Posterior vena cava (tissue), 2 donors: ENCODE results near the gene CD82. TPM values are rescaled to one million over a fixed set of nuclear protein-coding genes. Genes with fewer than 3 reads are reported as not detected.
A peak's percentile ranks its signal among the peaks of the same experiment; 100 is the strongest.
"Not testable (repeated sequence)": the region's sequence is repeated elsewhere in the genome, so short reads cannot be mapped to it uniquely, and the experiment has no call there.

Source experiments
- DNase-seq: peaks from one replicate; pipeline ENCODE4 v3.0.0-alpha.2; 2020; ENCODE audit warnings: low spot score
- intact Hi-C, 2 donors: fragments of 100-400 bp; cut with DNase I; formaldehyde crosslinking; loops; one replicate each; pipeline versions ENCODE4 v1.14.1 to v1.14.2; 2022 to 2023
- total RNA-seq, 2 donors: library from RNA; stranded (reverse); fragmentation: NEBNext Ultra II Directional; extraction: Animal tissue kit (Norgen Biotek cat#: 25700); gene quantifications; one replicate each; pipeline ENCODE4 v1.2.1, GENCODE V29; 2021
- donor health status: DM: yes; HTN: yes; CAD: no.
- donor health status: DM: yes; HTN: yes; CAD: no.

Gene CD82
- total RNA-seq, 2 donors from 2014 or later, result 26.8 to 28.6 TPM

- intact Hi-C loops, result loop anchor here in 1 of 2 donors (10.0 kb wide), 1 partner anchor 417 kb away; no protein-coding TSS in a partner anchor
- DNase-seq, result no peak
Observed at GRCh38 chr11:44531636-44532035, 33.8 kb upstream of the CD82 start.

GRCh38 chr11:44532809-44533208, 32.7 kb upstream of the CD82 start:
- intact Hi-C loops, result loop anchor here in 1 of 2 donors (10.0 kb wide), 1 partner anchor 418 kb away; no protein-coding TSS in a partner anchor
- peak; percentile 26 for DNase-seq

GRCh38 chr11:44533921-44534711, 31.3 kb upstream of the CD82 start:
- DNase-seq, result peak; percentile 10
- intact Hi-C loops, result loop anchor here in 1 of 2 donors (10.0 kb wide), 1 partner anchor 419 kb away; no protein-coding TSS in a partner anchor

- DNase-seq, result peak; percentile 65
- intact Hi-C loops, result loop anchor here (5.0 to 10.0 kb wide), 2 partner anchors 248 to 421 kb away; no protein-coding TSS in a partner anchor
Observed at GRCh38 chr11:44535191-44535980, 30.1 kb upstream of the CD82 start.

DNA sequence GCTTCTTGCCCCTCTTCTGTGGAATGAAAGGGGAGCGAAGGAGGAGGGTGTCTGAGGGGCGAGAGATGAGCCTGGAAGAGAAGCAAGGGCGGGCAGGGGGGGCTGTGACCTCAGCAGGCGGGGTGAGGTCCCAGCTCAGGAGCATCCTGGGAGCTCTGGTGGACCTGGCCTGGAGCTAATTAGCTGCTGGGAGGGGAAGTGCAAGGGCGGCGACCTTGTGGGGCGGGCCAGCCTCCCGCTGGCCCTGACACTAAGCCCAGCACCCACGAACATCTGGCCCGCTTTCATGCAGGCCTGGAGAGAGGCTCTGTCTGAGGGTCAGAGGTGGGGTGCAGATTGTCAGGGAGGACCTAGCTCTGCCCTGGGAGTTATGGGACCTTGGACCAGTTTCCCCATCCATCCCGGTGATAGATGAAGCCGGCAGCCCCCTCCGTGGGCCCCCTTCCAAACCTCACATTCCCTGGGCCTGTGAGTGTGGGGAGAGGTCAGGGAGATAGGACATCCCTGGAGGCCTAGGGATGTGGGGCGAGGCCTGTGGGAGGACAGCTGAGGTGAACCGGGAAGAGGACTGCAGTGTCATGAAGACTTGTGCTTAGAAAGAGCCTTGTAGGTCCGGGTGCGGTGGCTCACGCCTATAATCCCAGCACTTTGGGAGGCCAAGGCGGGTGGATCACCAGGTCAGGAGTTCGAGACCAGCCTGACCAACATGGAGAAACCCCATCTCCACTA, 28.5 kb upstream of the CD82 start:
- DNase-seq, result peak; percentile 69
- intact Hi-C loops, result loop anchor here (5.0 to 10.0 kb wide), 2 partner anchors 250 to 422 kb away; no protein-coding TSS in a partner anchor

DNA sequence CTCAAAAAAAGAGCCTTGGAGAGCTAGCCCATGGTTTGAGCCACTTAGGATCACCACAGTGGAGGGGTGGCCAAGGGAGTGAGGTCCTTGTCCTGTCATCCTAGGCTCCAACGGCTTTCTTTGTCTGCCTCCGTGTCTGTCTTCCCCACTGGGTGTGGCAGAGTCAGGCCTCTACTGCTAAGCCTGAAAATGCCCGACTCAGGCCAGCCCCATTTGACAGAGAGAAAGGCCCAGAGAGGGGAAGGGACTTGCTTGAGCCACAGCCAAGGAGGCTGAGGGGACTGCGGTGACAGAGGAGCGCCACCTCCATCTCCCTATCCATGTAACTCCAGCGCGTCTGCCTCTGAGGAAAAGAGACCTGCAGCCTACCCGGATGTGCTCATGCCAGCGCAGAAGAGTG, 27.8 kb upstream of the CD82 start:
- intact Hi-C loops, result loop anchor here (2.0 to 10.0 kb wide), 3 partner anchors 250 to 423 kb away; no protein-coding TSS in a partner anchor

DNA sequence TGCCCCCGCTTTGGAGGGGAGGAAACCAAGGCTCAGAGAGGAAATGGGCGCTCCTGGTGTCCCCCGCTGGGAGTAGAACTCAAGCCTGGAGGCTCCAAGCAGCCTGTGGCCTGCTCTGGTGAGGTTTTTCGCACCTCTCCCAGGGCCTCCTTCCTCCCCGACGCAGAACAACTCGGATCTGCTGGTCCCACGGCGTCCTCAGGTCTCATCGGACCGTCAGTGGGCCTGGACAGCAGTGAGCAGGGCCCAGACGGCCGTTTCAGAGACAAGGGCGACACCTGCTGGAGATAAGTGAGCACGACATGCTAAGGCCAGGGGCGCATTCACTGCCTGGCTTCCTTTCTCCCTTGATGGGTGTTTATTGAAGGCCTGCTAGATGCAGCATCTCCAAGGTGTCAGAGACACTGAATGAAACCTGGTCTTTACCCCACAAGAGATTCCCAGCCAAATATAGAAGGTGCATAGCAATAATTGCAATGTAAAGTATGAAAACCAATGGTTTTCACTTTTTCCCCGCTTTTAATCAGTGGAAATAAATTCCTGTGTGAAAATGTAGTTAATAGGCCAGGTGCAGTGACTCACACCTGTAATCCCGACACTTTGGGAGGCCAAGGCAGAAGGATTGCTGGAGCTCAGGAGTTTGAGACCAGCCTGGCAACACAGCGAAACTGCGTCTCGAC, 26.9 kb upstream of the CD82 start:
- intact Hi-C loops, result loop anchor here (2.0 to 10.0 kb wide), 3 partner anchors 251 to 424 kb away; no protein-coding TSS in a partner anchor
- DNase-seq, result peak; percentile 93

More for the DNA sequence above, 27.8 kb upstream of the CD82 start:
- DNase-seq, result peak; percentile 71

DNA sequence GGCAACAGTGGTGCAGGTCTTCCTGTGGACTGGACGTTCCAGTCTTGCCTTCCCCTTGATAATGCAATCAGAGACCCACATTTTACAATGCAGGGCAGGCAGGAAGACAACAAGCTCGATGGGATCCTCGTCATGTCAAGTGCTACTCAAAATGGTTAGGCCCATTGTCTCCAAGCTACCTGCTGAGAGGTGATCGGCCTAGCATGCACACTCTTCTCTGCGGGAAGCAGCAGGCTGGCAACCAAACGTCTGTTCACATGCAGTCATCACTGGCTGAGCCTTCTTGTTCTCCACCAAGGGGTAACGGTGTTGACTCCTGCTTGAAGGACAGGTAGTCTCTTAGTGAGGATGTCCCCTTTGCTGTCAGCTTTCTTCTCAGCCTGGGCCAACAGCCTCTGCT, 25.5 kb upstream of the CD82 start:
- intact Hi-C loops, result loop anchor here (2.0 to 10.0 kb wide), 4 partner anchors 253 to 445 kb away; partner anchors contain the start of gene EXT2 (in 1 of the 2)
- peak; percentile 42 for DNase-seq

DNA sequence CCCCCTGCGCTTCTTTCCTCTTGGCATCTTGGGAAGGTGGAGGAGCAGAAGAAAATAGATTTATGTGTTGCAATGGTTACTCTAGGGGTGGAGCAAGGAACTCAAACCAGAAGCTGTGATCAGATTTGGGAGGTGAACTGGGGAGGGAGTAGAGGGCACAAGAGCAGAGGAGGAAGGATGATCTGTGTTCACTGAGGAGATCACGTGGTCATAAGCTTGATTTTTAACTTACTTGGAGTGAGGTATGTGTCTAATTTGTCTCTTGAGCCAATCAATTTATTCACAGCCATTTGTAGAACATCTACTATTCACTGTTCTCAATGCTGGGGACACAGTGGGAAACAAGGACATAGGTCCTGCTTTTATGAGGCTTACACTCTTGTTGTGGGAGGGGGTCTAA, 24.8 kb upstream of the CD82 start:
- DNase-seq, result no peak
- intact Hi-C loops, result loop anchor here in 1 of 2 donors (10.0 kb wide), 1 partner anchor 446 kb away; the partner anchor contains the start of gene EXT2

DNA sequence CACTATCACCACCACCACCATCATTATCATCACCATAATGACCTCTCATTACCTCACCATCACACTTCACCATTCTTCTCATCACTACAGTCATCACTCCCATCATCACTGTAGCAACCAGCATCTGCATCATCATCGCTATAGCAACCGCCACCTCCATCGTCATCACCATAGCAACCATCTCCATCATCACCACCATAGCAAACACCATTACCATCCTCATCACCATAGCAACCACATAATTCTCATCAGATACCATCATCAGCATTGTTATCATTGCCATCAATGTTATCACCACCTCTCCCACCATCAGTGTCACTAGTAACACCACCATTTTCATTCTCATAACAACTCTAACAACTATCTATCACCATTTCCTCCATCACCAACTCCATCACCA, 23.1 kb upstream of the CD82 start:
- no peak for DNase-seq
- intact Hi-C loops, result loop anchor here in 1 of 2 donors (10.0 kb wide), 1 partner anchor 448 kb away; the partner anchor contains the start of gene EXT2

DNA sequence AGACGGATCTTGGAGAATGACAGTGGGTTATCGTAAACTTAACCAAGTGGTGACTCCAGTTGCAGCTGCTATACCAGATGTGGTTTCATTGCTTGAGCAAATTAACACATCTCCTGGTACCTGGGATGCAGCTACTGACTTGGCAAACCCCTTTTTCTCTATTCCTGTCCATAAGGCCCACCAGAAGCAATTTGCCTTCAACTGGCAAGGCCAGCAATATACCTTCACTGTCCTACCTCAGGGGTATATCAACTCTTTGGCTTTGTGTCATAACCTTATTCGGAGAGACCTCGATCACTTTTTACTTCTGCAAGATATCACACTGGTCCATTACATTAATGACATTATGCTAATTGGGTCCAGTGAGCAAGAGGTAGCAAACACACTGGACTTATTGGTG, 18.5 kb upstream of the CD82 start:
- intact Hi-C loops, result loop anchor here in 1 of 2 donors (10.0 kb wide), 1 partner anchor 452 kb away; the partner anchor contains the start of gene EXT2
- not testable (repeated sequence) for DNase-seq

DNA sequence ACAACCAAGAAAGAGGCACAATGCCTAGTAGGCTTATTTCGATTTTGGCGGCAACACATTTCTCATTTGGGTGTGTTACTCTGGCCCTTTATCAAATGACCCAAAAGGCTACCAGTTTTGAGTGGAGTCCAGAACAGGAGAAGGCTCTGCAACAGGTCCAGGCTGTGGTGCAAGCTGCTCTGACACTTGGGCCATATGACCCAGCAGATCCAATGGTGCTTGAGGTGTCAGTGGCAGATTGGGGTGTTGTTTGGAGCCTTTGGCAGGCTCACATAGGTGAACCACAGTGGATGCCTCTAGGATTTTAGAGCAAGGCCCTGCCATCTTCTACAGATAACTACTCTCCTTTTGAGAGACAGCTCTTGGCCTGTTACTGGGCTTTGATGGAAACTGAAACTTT, 17.9 kb upstream of the CD82 start:
- intact Hi-C loops, result loop anchor here in 1 of 2 donors (10.0 kb wide), 1 partner anchor 453 kb away; the partner anchor contains the start of gene EXT2
- peak; percentile 23 for DNase-seq

- intact Hi-C loops, result loop anchor here in 1 of 2 donors (10.0 kb wide), 1 partner anchor 453 kb away; the partner anchor contains the start of gene EXT2
- DNase-seq, result peak; percentile 41
Observed at GRCh38 chr11:44548032-44548695, 17.3 kb upstream of the CD82 start.

- DNase-seq, result not testable (repeated sequence)
- intact Hi-C loops, result loop anchor here in 1 of 2 donors (10.0 kb wide), 1 partner anchor 454 kb away; the partner anchor contains the start of gene EXT2
Observed at GRCh38 chr11:44548961-44549749, 16.3 kb upstream of the CD82 start.

GRCh38 chr11:44550123-44550522, 15.3 kb upstream of the CD82 start:
- DNase-seq, result no peak
- intact Hi-C loops, result no loop called here

DNA sequence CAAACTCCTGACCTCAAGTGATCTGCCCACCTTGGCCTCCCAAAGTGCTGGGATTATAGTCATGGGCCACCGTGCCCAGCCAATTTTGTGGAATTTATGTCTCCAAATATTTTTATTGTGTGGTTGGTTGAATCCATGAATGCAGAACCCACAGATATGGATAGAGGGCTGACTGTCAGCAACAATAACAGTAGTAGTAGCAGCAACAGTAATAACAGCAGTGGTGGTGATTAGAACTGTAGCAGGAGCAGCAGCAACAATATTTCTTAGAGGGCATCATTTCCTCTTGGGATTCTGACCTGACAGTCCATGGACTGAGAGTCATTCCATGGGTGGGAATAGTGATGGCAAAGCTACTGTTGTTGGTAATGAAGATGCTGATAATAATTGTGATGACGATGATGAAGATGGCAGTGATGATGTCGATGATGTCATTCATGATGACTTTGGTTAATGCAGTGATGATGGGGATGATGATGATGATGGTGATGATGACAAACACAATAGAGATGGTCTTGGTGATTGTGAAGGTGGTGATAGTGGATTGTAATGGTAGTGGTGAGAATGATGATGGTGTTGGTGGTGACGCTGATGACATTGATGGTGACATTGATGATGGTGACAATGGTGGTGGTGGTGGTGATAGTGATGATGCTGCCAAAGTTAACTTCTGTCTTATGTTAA, 13.9 kb upstream of the CD82 start:
- intact Hi-C loops, result no loop called here
- DNase-seq, result no peak
